Endometrium (tissue), 2 donors: ENCODE results near the gene PARP12.

Experiments used
- FAIRE-seq: peaks from 2 replicates; lab custom pipeline; 2012; peaks lifted over from hg19 to GRCh38; lab: Jason Lieb, UNC
- donor health status: control.
- donor health status: control.

The PARP12 gene

GRCh38 chr7:140014123-140014522 lies 48.6 kb downstream of the PARP12 start:
- FAIRE-seq = no peak

GRCh38 chr7:140013676-140014075 lies 49.1 kb downstream of the PARP12 start:
- no peak for FAIRE-seq

- FAIRE-seq = no peak
Observed at GRCh38 chr7:140010194-140010895, 52.4 kb downstream of the PARP12 start.

GRCh38 chr7:140009735-140010134 lies 53.0 kb downstream of the PARP12 start:
- FAIRE-seq = no peak

GRCh38 chr7:140008755-140009610 lies 53.8 kb downstream of the PARP12 start:
- no peak for FAIRE-seq

GRCh38 chr7:140007051-140007690 lies 55.6 kb downstream of the PARP12 start:
- no peak for FAIRE-seq

GRCh38 chr7:140006600-140006999 lies 56.2 kb downstream of the PARP12 start:
- no peak for FAIRE-seq

- no peak for FAIRE-seq
Observed at GRCh38 chr7:140005754-140006503, 56.8 kb downstream of the PARP12 start.

GRCh38 chr7:140005341-140005740 lies 57.4 kb downstream of the PARP12 start:
- FAIRE-seq = no peak

- no peak for FAIRE-seq
Observed at GRCh38 chr7:140004672-140005071, 58.1 kb downstream of the PARP12 start.

- no peak for FAIRE-seq
Observed at GRCh38 chr7:140003913-140004382, 58.8 kb downstream of the PARP12 start.

GRCh38 chr7:140000666-140001268 lies 62.0 kb downstream of the PARP12 start:
- no peak for FAIRE-seq

- no peak for FAIRE-seq
Observed at GRCh38 chr7:139999516-139999915, 63.2 kb downstream of the PARP12 start.

GRCh38 chr7:139998572-139998971 lies 64.2 kb downstream of the PARP12 start:
- no peak for FAIRE-seq

- FAIRE-seq = no peak
Observed at GRCh38 chr7:139995017-139995915, 67.5 kb downstream of the PARP12 start.

- FAIRE-seq = no peak
Observed at GRCh38 chr7:139994356-139994755, 68.4 kb downstream of the PARP12 start.

- no peak for FAIRE-seq
Observed at GRCh38 chr7:139993592-139993991, 69.2 kb downstream of the PARP12 start.

- no peak for FAIRE-seq
Observed at GRCh38 chr7:139993169-139993568, 69.6 kb downstream of the PARP12 start.

- no peak for FAIRE-seq
Observed at GRCh38 chr7:139992353-139993044, 70.3 kb downstream of the PARP12 start.

GRCh38 chr7:139991911-139992310 lies 70.8 kb downstream of the PARP12 start:
- FAIRE-seq = no peak
